Fibroblast of lung (primary cell): ENCODE results near the gene SH3RF1. TPM values are rescaled to one million over a fixed set of nuclear protein-coding genes. Genes with fewer than 3 reads are reported as not detected.

Source experiments
- DNase-seq, 2 donors: peaks; one replicate each; pipeline versions ENCODE4 v3.0.0 to v3.0.0-alpha.2; 2010; ENCODE audit warnings: low read depth in 2 of 2
- H2AFZ ChIP-seq: 2 replicates; pipeline ENCODE4 v1.5.1; 2012; ENCODE audit warnings: low read length, control low read depth, inconsistent platforms
- H3K27ac ChIP-seq: 2 replicates; pipeline ENCODE4 v1.5.1; 2011; ENCODE audit warnings: low read length, control low read depth; ENCODE audit not compliant: insufficient read depth
- H3K27me3 ChIP-seq: 2 replicates; pipeline ENCODE4 v1.5.1; 2011; ENCODE audit warnings: mild to moderate bottlenecking, low read length; ENCODE audit not compliant: control insufficient read depth, insufficient read depth
- H3K36me3 ChIP-seq: 2 replicates; pipeline ENCODE4 v1.5.1; 2011; ENCODE audit warnings: low read length; ENCODE audit not compliant: control insufficient read depth, insufficient read depth
- H3K4me1 ChIP-seq: 2 replicates; pipeline ENCODE4 v1.5.1; 2011; ENCODE audit warnings: low read length; ENCODE audit not compliant: control insufficient read depth, insufficient read depth; ENCODE audit errors: extremely low read depth
- H3K4me2 ChIP-seq: 2 replicates; pipeline ENCODE4 v1.5.1; 2011; ENCODE audit warnings: low read length, control low read depth; ENCODE audit not compliant: insufficient read depth; ENCODE audit errors: extremely low read depth
- H3K4me3 ChIP-seq, 4 experiments: fragments of 200-600 bp in 1 of 4; sonication (generic) in 1 of 4; replicated peaks in 1 of 4; 2 replicates each; pipeline ENCODE4 v1.5.1; 2011 to 2016; ENCODE audit warnings: low read length in 4 of 4, low read depth in 3 of 4, mild to moderate bottlenecking in 3 of 4, control low read depth in 2 of 4, inconsistent platforms in 1 of 4, mixed read lengths in 1 of 4; ENCODE audit not compliant: insufficient read depth in 1 of 4; ENCODE audit errors: control extremely low read depth in 1 of 4
- H3K79me2 ChIP-seq: 2 replicates; pipeline ENCODE4 v1.5.1; 2012; ENCODE audit warnings: mild to moderate bottlenecking, low read length, inconsistent platforms; ENCODE audit not compliant: control insufficient read depth, insufficient read depth
- H3K9ac ChIP-seq: 2 replicates; pipeline ENCODE4 v1.5.1; 2011; ENCODE audit warnings: mild to moderate bottlenecking, low read length, control low read depth; ENCODE audit not compliant: insufficient read depth
- H3K9me3 ChIP-seq: 2 replicates; pipeline ENCODE4 v1.5.1; 2012; ENCODE audit warnings: low read depth, low read length; ENCODE audit not compliant: control insufficient read depth, insufficient read depth
- H4K20me1 ChIP-seq: 2 replicates; pipeline ENCODE4 v1.5.1; 2011; ENCODE audit warnings: low read length; ENCODE audit not compliant: control insufficient read depth, insufficient read depth; ENCODE audit errors: extremely low read depth
- CTCF ChIP-seq, 2 donors: IDR thresholded peaks in 1 of 2; conservative IDR thresholded peaks in 1 of 2; 1 replicate in 1 of 2; 2 replicates in 1 of 2; pipeline ENCODE4 v1.5.1; 2011 to 2012; ENCODE audit warnings: low read length in 2 of 2, control low read depth in 1 of 2, inconsistent platforms in 1 of 2, low read depth in 1 of 2, mild to moderate bottlenecking in 1 of 2
- EZH2 ChIP-seq: IDR thresholded peaks from 2 replicates; pipeline ENCODE4 v1.5.1; 2012; ENCODE audit warnings: low read length, control low read depth, mild to moderate bottlenecking; ENCODE audit errors: missing control alignments
- polyA plus RNA-seq, 2 donors: library from polyadenylated mRNA; depleted of rRNA in 1 of 2; stranded (reverse) in 1 of 2; unstranded in 1 of 2; fragments of >200 nt; gene quantifications; 2 replicates each; pipeline ENCODE4 v1.2.1, GENCODE V29; 2011 to 2012; ENCODE audit warnings: missing spikeins in 1 of 2
- total RNA-seq: library from RNA; depleted of rRNA; stranded (reverse); fragments of >200 nt; gene quantifications from 2 replicates; pipeline ENCODE4 v1.2.1, GENCODE V29; 2014

SH3RF1 gene
- total and polyA plus RNA-seq, 2 donors (not counting 1 experiment from before 2014, with no cell fraction given): 13.0 to 18.8 TPM

GRCh38 chr4:169133932-169134331 is 136.8 kb downstream of the SH3RF1 start:
- Histone ChIP-seq H3K4me1 (no peaks in the 10 kb centered on the region), H3K27me3 (no peaks in the 10 kb centered on the region), H3K4me3 (no peak overlapping the region), H2AFZ (no peak overlapping the region), H4K20me1 (no peaks in the 10 kb centered on the region), H3K9ac (no peak overlapping the region), H3K36me3 (peaks cover 8% of the 10 kb centered on the region), H3K4me2 (no peak overlapping the region), H3K9me3 (no peaks in the 10 kb centered on the region), H3K27ac (no peak overlapping the region), H3K79me2 (no peaks in the 10 kb centered on the region)
- TF ChIP-seq EZH2: no peak
- TF ChIP-seq CTCF (conservative IDR thresholded peaks at IDR 0.05 in 1 of 2, IDR thresholded peaks at IDR 0.05 in 1 of 2; ENCODE audit: low read depth in 1 of 2, low read length in 2 of 2): no peak
- DNase-seq: no peak

GRCh38 chr4:169132561-169133305 is 138.0 kb downstream of the SH3RF1 start:
- no peak overlapping the region for H3K27ac ChIP-seq
- H3K4me1 ChIP-seq: no peaks in the 10 kb centered on the region
- no peaks in the 10 kb centered on the region for H3K27me3 ChIP-seq
- peaks cover 9% of the 10 kb centered on the region for H3K36me3 ChIP-seq
- H3K79me2 ChIP-seq: no peaks in the 10 kb centered on the region
- H4K20me1 ChIP-seq: no peaks in the 10 kb centered on the region
- no peak for DNase-seq
- H3K9me3 ChIP-seq: no peaks in the 10 kb centered on the region
- no peak overlapping the region for H3K4me2 ChIP-seq
- no peak overlapping the region for H3K9ac ChIP-seq
- TF ChIP-seq EZH2 (no peak), CTCF (conservative IDR thresholded peaks at IDR 0.05 in 1 of 2, IDR thresholded peaks at IDR 0.05 in 1 of 2; ENCODE audit: low read depth in 1 of 2, low read length in 2 of 2) (no peak)
- no peak overlapping the region for H2AFZ ChIP-seq
- H3K4me3 ChIP-seq: no peak overlapping the region

GRCh38 chr4:169131556-169132208 is 139.1 kb downstream of the SH3RF1 start:
- no peaks in the 10 kb centered on the region for H3K4me1 ChIP-seq
- no peaks in the 10 kb centered on the region for H3K9me3 ChIP-seq
- H3K27me3 ChIP-seq: no peaks in the 10 kb centered on the region
- no peak overlapping the region for H3K4me3 ChIP-seq
- H4K20me1 ChIP-seq: no peaks in the 10 kb centered on the region
- peaks cover 11% of the 10 kb centered on the region for H3K36me3 ChIP-seq
- no peaks in the 10 kb centered on the region for H3K79me2 ChIP-seq
- no peak overlapping the region for H2AFZ ChIP-seq
- H3K27ac ChIP-seq: no peak overlapping the region
- no peak for DNase-seq
- no peak overlapping the region for H3K4me2 ChIP-seq
- TF ChIP-seq EZH2 (no peak), CTCF (conservative IDR thresholded peaks at IDR 0.05 in 1 of 2, IDR thresholded peaks at IDR 0.05 in 1 of 2; ENCODE audit: low read depth in 1 of 2, low read length in 2 of 2) (no peak)
- no peak overlapping the region for H3K9ac ChIP-seq
